ENCODE measurements around the gene MORN1. TPM values are rescaled to one million over a fixed set of nuclear protein-coding genes. Genes with fewer than 3 reads are reported as not detected.

The MORN1 gene
- total and polyA plus RNA-seq, 2 experiments from 2014 or later: 10.8 to 24.4 TPM

- DNase-seq (ENCODE audit: low read depth in 1 of 2, low spot score in 1 of 2): peak in 1 of 2 donors; percentile 98
- H3K36me3 ChIP-seq: no peaks in the 10 kb centered on the region
- no peaks in the 10 kb centered on the region for H3K9me3 ChIP-seq (ENCODE audit: low read depth)
- H3K27ac ChIP-seq: no peak overlapping the region
- peaks cover 22% of the 10 kb centered on the region for H3K4me1 ChIP-seq (ENCODE audit: low read depth)
- no peak overlapping the region for H3K4me3 ChIP-seq
- no peaks in the 10 kb centered on the region for H3K27me3 ChIP-seq
- no peak for TF ChIP-seq CTCF (IDR thresholded peaks at IDR 0.05; ENCODE audit: low read depth, low read length)
Measured at GRCh38 chr1:2290595-2291510, 100.5 kb downstream of the MORN1 start.

DNA sequence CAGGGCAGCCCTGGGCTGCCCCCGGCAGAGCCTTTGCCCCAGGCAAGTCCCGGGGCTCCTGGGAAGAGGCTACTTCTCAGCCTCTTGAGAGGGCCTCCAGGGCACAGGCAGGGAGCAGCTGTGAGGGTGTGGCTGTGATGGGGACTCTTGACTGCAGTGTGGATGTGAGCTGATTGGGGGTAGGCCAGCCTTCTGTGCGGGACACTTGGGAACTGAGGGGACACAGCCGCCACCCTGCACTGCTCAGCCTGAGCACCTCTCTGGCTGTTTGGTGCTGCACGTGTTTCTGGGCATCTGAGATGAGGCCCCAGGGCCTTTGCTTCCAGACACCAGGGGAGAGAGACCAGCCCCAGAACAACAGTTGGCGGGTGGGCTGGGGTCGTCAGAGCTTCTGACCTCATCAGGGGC, 101.2 kb downstream of the MORN1 start:
- Histone ChIP-seq H3K27me3 (no peaks in the 10 kb centered on the region), H3K9me3 (ENCODE audit: low read depth) (no peaks in the 10 kb centered on the region), H3K36me3 (no peaks in the 10 kb centered on the region), H3K4me1 (ENCODE audit: low read depth) (peaks cover 22% of the 10 kb centered on the region), H3K27ac (no peak overlapping the region), H3K4me3 (no peak overlapping the region)
- no peak for DNase-seq (ENCODE audit: low read depth in 1 of 2, low spot score in 1 of 2)
- no peak for TF ChIP-seq CTCF (IDR thresholded peaks at IDR 0.05; ENCODE audit: low read depth, low read length)

DNA sequence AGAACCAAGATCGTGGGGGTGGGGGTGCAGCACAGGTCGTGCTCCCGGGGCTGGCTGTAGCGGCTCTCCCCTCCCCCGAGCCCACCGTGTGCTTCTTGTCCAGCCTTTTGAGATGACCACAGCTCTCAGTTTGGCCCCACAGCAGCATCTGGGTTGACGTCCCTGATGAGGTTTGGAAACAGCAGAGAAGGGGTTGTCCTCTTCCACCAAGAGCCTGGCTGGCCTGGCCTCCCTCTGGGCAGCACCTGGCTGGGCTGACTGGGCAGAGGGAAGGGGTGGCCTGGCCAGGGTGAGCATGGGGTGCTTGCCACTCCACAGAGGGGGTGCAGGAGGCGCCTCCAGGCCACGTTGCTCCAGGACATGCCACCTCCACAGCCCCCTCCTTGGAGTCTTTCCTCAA, 101.7 kb downstream of the MORN1 start:
- Histone ChIP-seq H3K4me1 (ENCODE audit: low read depth) (peaks cover 22% of the 10 kb centered on the region), H3K36me3 (no peaks in the 10 kb centered on the region), H3K27me3 (no peaks in the 10 kb centered on the region), H3K4me3 (no peak overlapping the region), H3K9me3 (ENCODE audit: low read depth) (no peaks in the 10 kb centered on the region), H3K27ac (no peak overlapping the region)
- DNase-seq (ENCODE audit: low read depth in 1 of 2, low spot score in 1 of 2): peak in 1 of 2 donors; percentile 56
- TF ChIP-seq CTCF (IDR thresholded peaks at IDR 0.05; ENCODE audit: low read depth, low read length): no peak

- peaks cover 24% of the 10 kb centered on the region for H3K4me1 ChIP-seq (ENCODE audit: low read depth)
- H3K27ac ChIP-seq: no peak overlapping the region
- no peak for TF ChIP-seq CTCF (IDR thresholded peaks at IDR 0.05; ENCODE audit: low read depth, low read length)
Measured at GRCh38 chr1:2288816-2289536, 102.4 kb downstream of the MORN1 start.

DNA sequence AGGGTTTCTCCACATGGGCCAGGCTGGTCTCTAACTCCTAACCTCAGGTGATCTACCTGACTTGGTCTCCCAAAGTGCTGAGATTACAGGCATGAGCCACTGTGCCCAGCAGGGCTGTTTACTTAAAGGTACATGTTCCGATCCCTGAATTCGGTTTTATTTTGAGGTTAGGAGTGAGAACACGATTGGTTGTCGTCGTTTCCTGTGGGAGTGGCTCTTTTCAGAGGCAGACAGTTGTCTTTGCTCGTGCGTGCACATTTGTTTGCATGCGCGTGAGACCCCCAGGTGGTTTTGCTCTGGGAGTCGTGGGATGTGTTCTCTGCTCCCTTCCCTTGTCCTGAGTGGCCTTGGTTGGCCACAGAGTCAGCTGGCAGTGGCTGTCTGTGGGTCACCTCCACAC, 103.0 kb downstream of the MORN1 start:
- no peaks in the 10 kb centered on the region for H3K9me3 ChIP-seq (ENCODE audit: low read depth)
- TF ChIP-seq CTCF (IDR thresholded peaks at IDR 0.05; ENCODE audit: low read depth, low read length): no peak

More at GRCh38 chr1:2288816-2289536, 102.4 kb downstream of the MORN1 start:
- no peaks in the 10 kb centered on the region for H3K27me3 ChIP-seq
- H3K9me3 ChIP-seq (ENCODE audit: low read depth): no peaks in the 10 kb centered on the region
- no peaks in the 10 kb centered on the region for H3K36me3 ChIP-seq
- DNase-seq (ENCODE audit: low read depth in 1 of 2, low spot score in 1 of 2): no peak
- H3K4me3 ChIP-seq: no peak overlapping the region

More for the DNA sequence above, 103.0 kb downstream of the MORN1 start:
- H3K4me3 ChIP-seq: no peak overlapping the region
- peaks cover 29% of the 10 kb centered on the region for H3K4me1 ChIP-seq (ENCODE audit: low read depth)
- no peak for DNase-seq (ENCODE audit: low read depth in 1 of 2, low spot score in 1 of 2)
- no peaks in the 10 kb centered on the region for H3K27me3 ChIP-seq
- H3K36me3 ChIP-seq: no peaks in the 10 kb centered on the region
- H3K27ac ChIP-seq: no peak overlapping the region

All from cardiac muscle cell (in vitro differentiated cells and primary cell).